GM18502 (cell line): ENCODE results near the gene MAP3K10.

Experiments
- ATAC-seq: cut with Tn5 transposase; IDR thresholded peaks from one replicate; pipeline ENCODE4 v1.9.1; 2021; ENCODE audit warnings: mild to moderate bottlenecking; ENCODE audit not compliant: unreplicated experiment, poor library complexity

The MAP3K10 gene

DNA sequence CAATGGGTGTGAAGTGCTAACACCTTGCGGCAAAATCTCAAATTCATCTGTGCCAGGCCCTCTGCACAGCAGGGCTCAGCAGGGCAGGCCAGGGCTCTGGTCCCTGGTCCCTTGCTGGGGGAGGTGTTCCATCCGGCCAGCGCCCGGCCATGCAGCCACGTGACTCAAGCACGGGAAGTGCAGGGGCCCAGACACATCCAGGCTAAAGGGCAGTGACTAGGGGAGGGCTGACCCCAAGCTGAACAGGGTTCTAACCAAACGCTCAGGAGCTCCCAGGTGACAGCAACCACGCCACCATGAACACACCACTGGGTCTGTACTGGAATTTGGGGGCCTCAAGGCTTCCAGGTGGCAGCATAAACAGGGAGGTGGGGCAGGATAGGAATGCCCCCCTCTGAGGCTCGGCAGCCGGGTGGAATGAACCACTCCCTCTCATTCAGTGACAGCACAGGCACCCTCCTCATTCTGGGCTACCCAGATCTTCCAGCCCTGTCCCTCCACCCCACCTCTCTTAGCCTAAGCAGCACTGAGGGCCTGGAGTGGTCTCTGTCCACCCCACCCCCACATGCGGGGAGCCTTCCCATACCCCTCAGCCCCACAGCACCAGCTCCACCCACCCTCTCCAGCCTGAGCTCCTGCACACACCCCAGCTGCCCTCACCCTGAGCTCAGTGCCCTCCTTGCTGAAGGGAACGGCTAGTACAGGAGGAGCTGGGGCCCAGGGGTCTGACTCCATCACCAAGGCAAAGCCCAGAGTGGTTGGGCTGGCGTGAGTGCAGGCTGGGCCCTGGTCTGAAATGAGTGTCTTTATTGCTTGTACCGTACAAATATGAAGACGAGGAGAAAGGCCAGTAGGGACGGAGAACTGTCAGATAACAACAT, 40.6 kb downstream of the MAP3K10 start:
- ATAC-seq, result no peak

DNA sequence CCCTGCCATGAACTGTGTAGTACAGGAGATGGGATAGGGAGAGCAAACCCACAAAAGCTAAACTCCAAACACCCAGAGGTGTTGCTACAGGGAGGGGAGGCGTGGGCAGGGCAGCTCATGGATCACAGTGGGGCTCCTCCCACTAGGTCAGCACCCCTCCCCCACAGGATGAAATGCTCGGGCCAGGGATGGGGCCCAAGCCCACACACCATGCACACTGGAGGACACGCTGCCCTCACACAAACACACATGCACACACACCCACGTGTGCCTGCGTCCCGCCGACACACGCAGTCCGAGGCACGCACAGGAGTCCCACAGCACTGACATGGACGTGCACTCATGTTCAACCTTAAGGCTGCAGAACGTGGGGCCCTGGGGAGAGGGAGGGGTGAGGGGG, 41.3 kb downstream of the MAP3K10 start:
- no peak for ATAC-seq

DNA sequence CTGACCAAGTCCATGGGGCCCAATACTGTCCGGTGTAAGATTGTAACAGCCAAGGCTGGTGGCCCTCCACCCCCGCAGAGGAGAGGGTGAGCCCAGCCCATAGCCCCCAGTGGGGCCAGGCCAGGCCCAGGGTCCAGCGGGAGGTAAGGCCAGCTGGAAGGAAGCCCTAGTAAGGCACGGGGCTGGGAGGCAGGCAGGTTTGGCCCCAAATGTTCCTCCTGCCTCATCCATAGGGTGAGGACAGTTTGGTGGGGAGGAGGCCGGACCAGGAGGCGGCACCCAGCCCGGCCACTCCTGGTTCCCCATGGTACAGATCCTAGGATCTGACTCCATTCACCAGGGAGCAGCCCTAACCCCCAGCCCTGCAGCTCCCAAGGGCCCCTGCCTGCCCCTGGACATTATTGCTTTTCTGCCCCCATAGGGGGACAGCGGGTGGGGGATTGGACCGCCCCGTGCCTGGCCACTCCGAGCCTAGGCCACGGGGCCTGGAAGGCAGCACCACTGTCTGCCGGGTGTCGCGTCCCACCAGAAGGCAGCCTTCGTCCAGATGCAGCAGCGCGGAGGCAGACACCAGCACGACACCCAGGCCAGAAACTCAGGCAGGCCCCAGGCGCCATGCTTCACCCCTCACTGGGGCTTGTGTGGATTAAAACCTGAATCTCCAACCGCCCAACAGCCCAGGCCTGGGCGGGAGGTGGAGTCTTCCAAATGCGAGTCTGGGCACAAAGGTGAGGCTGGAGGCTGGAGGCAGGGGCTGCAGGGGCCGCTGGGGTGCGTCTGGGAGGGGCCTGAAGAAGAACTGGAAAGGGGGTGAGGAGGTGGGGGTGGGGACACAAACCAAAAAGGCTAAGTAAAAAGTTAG, 42.0 kb downstream of the MAP3K10 start:
- no peak for ATAC-seq

DNA sequence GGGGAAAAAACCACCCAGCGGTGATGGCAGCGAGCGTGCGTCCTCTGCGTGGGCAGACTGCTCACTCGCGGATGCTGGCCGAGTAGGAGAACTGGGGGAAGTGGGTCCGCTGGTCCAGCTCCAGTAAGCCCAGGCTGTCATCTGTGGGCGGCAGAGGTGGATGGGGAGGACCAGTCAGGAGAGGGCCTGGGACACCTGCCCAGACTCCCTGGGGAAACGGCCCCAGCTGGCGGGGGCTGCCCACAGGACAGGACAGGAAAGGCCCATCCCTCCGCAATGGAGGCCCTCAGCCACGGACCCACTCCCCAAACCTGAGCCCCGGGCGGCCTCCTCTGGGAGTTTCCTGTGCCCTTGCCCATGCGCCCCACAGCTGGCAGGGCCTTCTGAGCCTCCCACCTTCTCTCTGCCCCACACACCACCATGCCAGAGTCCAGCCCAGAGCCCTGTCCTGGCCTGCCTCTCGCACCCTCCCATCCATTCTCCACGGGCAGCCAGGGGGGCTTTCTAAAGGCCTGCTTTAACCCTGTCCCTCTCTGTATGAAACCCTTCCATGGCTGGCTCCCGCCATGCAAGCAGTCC, 42.7 kb downstream of the MAP3K10 start:
- ATAC-seq, result no peak

DNA sequence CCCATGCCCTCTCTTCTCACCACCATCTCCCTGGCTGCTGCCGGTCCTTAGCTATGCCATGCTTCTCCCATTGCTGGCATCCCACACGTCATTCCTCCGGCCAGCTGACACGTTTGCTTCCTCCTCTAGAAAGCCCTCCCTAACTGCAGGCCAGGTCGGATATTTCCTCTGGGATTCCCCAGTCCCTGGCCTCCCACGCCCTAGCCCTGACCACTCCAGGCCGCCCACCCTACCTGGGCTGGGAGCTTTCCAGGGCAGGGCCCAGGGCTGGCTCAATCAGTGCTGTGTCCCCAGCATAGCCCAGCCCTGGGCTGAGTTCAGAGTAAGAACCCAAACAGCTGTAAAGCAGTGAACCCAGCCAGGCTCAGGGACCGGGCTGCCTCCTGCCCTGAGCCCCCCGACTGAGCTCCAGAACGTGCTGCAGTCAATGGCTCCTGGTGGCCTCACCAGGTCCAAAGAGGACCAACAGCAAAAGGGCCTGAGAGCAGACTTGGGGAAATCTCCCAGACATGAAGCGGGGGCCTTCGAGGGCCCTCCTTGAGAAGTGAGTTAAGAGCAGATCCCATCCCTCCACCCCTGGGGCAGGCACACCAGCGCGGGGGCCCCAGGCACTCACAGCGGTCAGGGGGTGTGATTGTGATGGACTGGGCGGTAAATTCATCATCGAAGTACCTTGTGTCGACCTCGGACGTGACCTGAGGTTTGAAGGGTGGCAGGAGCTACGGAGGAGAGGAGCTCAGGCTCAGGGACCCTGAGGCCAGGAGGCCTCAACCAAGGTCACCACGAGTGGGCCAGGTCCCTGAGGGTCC, 43.4 kb downstream of the MAP3K10 start:
- no peak for ATAC-seq

DNA sequence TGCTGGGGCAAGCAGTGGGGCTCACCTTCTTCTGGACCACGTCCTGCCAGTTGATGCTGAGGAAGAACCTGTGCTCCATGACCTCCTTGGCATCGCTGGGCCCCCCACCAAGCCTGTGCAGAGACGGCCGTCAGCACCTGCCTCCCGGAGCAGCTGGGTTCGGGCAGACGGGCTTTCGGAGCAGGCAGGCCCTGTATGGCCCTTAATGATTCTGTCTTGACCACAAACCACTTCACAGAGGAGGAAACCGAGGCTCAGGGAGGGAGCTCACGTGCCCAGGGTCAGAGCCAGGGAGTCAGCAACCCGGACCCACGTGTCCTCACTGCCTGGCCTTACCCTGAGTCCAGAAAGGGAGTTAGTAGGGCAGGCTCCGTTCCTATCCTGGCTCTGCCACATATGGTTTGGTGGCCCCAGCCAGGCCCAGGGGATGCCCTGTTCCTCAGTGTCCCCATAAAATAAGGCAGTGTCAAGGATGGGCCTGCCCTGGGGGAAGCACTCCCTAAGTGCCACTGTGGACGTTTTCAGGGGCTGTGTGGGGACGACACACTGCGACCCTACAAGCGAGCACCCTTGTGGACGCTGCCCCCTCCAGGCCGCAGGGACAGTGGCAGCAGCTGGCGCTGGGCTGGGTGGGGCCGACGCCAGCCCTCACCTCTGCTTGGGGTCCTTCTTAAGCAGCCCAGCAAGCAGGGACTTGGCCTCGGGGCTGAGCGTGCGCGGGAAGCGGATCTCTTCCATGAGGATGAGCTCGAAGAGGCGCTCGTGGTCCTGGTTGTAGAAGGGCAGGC, 44.2 kb downstream of the MAP3K10 start:
- ATAC-seq, result no peak

DNA sequence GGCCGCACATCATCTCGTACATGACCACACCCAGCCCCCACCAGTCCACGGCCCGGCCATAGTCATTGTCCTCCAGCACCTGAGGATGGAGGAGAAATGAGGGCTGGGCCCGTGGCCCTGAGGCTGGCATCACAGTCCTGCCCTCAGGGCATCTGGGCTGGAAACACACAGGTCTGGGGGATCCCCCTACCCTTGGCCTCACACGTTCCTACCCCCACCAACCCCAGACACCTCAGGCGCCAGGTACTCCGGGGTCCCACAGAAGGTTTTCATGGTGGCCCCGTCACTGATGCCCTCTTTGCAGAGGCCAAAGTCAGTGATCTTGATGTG, 44.8 kb downstream of the MAP3K10 start:
- no peak for ATAC-seq

DNA sequence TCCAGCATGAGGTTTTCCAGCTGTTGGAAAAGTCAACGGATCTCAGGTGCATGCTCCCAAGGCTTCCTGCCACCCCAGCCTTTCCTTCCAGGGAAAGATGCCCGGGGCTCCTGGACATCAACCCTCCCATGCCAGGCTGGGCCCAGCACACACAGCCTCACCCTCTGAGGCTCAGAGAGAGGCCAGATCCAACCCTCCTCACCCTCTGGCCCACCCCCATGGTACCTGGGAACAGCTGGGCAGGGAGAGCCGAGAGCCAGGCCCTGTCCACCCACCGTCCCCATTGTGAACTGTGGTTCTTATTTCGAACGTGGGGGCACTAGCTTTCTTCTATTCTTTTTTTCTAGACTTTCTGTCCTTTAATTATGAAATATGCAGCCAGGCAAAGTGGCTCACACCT, 45.1 kb downstream of the MAP3K10 start:
- no peak for ATAC-seq

DNA sequence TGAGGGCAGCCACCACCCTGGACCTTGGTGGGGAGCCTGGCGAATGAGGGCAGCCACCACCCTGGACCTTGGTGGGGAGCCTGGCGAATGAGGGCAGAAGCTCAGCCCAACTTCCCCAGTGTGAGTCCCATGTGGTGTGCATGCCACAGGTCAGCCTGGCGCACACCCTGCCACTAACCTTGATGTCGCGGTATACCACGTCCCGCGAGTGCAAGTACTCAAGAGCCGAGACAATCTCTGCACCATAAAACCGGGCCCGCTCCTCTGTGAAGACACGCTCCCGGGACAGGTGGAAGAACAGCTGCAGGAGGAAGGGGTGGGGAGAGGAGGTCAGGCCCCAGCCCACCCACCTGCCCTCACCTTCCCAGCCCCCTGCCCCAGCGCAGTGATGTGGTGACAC, 46.6 kb downstream of the MAP3K10 start:
- ATAC-seq, result no peak

DNA sequence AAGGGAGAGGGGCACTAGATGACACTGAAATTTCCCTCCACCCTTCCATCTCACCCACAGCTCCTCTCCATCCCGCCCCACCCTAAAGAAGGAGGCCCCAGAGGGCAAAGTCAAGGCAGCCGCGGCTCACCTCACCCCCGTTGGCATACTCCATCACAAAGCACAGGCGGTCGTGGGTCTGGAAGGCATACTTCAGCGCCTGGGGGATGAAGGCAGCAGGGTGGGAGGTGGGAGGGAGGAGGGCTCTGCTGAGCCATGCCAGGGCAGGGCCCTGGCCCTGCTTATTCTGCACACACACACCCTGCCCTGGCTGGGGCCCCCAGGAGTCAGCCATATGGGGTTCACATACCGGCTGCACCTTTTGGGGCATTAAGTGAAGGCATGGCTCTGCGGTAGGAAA, 47.5 kb downstream of the MAP3K10 start:
- no peak for ATAC-seq

DNA sequence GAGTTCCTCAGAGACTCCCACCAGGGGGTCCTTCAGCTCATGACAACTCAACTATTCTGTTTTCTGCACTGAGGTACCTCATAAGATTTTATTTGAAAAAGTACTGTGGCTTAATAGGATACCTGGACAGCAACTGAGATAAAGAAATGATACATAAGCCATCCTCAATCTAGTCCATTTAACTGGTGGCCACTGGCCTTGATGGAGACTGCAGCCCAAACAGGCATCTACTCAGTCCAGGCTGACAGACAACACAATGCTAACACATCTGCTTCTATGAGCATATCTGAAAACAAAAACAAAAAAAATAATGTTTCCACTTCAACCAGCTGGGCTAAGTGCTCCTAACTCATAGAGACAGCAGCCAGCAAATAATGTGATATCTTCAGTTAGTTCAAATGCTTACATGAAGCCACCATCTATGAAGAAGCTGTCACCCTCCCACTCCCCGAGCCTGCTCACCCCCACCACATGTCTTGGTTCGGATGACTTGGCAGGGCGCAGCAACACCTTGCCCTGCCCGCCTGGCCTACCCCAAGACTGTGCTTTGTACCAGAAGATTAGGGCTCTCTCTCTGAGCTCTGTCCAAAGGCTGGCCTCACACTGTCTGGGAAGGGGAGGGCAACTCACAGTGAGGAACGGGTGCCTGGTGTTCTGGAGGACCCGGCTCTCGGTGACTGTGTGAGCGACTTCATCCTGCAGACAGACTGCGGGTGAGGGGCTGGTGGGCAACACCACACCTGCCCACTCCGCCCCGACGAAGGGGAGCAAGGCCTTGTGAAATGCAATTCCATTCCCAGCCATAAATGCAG, 48.4 kb downstream of the MAP3K10 start:
- ATAC-seq, result no peak

DNA sequence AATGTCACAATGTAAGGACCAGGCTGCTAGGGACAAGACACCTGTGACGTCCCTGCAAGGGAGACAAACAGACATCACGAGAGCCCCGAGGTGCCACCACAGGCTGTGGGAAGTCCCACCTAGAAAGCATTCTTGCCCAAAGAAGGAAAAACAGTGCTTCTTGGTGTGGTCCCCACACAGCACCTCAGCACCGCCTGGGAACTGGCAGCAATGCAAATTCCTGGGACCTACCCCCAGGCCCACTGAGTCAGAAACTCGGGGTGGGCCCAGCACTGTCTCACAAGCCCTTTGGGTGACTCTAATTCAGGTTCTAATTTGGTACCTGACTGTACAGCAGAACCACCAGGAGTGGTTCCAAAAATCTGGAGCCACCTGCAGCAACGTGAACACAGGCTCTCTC, 49.1 kb downstream of the MAP3K10 start:
- no peak for ATAC-seq

DNA sequence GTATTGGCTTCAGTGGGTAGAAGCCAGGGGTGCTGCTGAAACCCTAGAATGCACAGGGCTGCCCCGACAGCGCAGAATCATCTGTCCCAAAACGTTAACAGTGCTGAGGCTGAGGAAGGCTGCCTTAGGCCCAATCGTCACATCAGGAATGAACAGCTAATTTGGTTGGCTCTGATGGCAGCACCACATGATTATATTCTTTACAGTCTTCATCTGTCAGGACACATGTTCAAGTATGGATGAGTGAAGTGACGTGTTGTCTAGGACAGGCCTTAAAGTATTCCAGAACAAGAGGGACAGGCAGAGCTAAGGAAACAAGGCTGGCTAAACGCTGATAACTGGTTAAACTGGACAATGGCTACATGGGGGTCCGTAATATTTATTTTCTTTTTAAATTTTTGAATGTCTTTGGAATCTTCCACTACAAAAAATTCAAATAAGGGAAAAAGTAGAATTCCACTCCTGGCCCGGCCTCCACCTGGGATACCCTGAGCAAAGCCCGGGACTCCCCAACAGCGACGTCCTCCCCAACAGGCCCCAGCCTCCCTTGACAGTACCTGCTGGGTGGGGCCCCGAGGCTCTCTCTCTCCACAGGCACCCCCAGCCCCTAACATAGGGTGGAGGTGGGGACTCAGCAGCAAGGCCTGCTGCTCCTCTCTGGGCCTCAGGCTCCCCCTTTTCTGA, 50.0 kb downstream of the MAP3K10 start:
- ATAC-seq, result no peak

DNA sequence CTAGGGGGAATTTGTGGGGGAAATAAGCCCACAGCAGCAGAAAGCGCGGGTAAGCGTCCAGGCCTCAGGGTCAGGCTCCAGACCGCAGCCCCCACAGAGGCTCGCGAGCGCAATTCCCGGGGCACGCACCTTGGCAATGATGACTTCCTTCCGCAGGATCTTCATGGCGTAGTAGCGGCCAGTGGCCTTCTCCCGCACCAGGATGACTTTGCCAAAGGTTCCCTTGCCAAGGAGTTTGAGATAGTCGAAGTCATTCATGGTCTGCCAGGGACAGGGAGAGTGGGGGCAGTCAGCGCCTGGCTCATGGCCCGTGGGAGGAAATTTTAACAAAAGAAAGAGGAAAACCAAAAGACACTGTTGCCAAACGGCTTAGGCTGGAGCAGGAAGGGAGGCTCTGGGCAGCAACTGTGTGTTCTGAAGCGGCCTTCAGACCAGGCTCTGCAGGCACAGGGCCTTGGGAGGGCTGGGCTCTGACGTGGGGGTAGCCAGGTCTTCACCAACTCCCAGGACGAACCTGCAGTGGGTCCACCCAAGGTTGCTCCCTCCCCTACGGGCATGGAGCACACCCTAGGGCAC, 50.7 kb downstream of the MAP3K10 start:
- ATAC-seq, result no peak

DNA sequence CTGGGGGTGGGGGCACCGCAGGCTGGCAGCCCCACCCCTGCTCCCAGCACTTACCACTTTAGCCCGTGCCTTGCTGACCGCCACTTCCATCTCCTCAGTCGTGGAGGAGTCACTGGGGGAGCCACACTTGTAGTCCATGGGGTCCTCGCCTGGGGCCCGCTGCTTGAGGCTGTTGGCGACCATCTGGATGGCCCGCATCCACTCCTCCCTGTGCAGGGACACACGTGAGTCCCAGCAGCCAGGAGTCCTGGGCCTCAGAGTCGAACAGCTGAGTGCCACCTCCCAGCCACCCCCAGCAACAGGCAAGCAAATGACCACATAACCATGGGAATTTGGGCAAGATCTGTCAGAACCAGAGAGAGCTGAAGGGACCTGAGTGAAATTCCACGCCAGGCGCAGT, 51.3 kb downstream of the MAP3K10 start:
- ATAC-seq, result no peak

DNA sequence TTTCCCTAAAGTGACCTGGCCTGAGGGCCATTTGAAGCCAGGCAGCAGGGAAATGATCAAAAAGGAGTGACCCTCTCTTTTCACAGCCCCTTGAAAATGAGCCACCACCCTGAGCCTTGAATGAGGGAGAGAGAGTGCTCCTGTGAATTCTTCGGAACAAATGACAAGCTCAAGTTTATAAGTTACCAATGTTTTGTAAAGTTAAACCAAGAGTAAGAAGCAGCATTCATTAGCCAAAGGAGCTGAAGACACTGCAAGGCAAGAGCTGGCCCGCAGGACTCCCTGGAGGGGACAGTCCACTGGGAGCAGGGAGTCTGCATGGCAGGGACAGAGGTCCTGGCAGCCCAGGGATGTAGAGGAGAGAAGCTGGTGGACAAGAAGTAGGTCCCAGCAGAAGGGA, 52.0 kb downstream of the MAP3K10 start:
- ATAC-seq, result no peak

DNA sequence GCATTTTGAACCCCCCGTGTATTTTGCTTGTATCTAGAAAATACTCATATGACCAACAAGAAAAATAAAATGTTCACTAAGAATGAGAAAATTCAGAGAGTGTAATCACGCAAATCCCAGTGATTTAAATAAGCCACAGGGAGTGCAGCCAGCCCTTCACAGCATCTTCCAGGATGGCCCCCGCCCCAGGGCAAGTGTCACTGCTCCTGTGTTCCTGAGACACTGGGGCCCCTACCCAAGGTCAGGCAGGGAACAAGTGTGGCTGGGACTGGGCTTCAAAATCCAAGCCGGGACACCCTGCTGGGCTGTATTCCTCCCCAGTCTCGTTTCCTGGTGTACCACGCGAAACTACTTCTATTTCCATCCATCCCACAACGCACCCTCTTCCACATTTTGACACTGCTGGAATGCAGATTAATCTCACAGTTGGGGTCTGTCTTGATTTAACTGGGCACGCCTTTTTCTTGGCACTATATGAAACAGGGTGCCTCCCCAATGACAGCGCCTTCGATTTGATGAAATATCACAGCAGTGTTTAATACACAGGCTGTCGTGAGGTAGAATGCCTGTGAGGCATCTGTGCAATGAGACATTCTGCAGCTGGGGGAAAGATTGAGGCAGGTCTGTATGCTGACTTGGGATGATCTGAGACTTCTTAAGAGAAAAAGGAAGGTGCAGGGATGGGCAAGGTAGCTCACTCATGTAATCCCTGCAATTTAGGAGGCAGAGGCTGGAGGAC, 53.5 kb downstream of the MAP3K10 start:
- no peak for ATAC-seq
